ENCODE data around the gene C1QTNF1.

- TF ChIP-seq CTCF (IDR thresholded peaks at IDR 0.05) (no peak), POLR2A (IDR thresholded peaks at IDR 0.05) (no peak)
Measured at GRCh38 chr17:79096477-79096876, 72.5 kb downstream of the C1QTNF1 start.

Data from testis (tissue), 2 donors.